ENCODE data around the gene SSH3. TPM values are rescaled to one million over a fixed set of nuclear protein-coding genes. Genes with fewer than 3 reads are reported as not detected.

The SSH3 gene
- total RNA-seq, 1 donor = 25.0 TPM

GRCh38 chr11:67301951-67302516, 1.3 kb upstream of the SSH3 start:
- no peak for TF ChIP-seq CTCF (IDR thresholded peaks at IDR 0.05; ENCODE audit: extremely low read depth, low read depth, low read length)
- H3K79me2 ChIP-seq (ENCODE audit: insufficient read depth, low read length) = peaks cover 14% of the 10 kb centered on the region
- peaks cover 19% of the 10 kb centered on the region for H4K20me1 ChIP-seq (ENCODE audit: insufficient read depth, low read length)
- DNase-seq (ENCODE audit: insufficient read length, low spot score, missing footprints) = peak; percentile 88
- H3K4me2 ChIP-seq (ENCODE audit: insufficient read depth, low read length) = no peak overlapping the region
- H3K4me1 ChIP-seq (ENCODE audit: insufficient read depth, low read length) = peaks cover 16% of the 10 kb centered on the region
- H3K27me3 ChIP-seq (ENCODE audit: insufficient read depth, low read length) = no peaks in the 10 kb centered on the region
- no peak overlapping the region for H3K27ac ChIP-seq (ENCODE audit: low read depth, low read length)
- H3K9me3 ChIP-seq (ENCODE audit: low read depth, low read length) = no peaks in the 10 kb centered on the region
- H2AFZ ChIP-seq (ENCODE audit: low read length) = no peak overlapping the region
- no peak overlapping the region for H3K4me3 ChIP-seq (ENCODE audit: insufficient read depth, low read length)
- H3K36me3 ChIP-seq (ENCODE audit: insufficient read depth, low read length) = peaks cover 35% of the 10 kb centered on the region

- Histone ChIP-seq H2AFZ (ENCODE audit: low read length) (no peak overlapping the region), H3K79me2 (ENCODE audit: insufficient read depth, low read length) (peaks cover 13% of the 10 kb centered on the region), H3K4me2 (ENCODE audit: insufficient read depth, low read length) (peak overlapping the region; percentile 85), H3K9me3 (ENCODE audit: low read depth, low read length) (no peaks in the 10 kb centered on the region), H4K20me1 (ENCODE audit: insufficient read depth, low read length) (peaks cover 19% of the 10 kb centered on the region), H3K27ac (ENCODE audit: low read depth, low read length) (no peak overlapping the region), H3K4me1 (ENCODE audit: insufficient read depth, low read length) (peaks cover 16% of the 10 kb centered on the region), H3K4me3 (ENCODE audit: insufficient read depth, low read length) (peak overlapping the region; percentile 86), H3K36me3 (ENCODE audit: insufficient read depth, low read length) (peaks cover 33% of the 10 kb centered on the region), H3K27me3 (ENCODE audit: insufficient read depth, low read length) (no peaks in the 10 kb centered on the region)
- TF ChIP-seq CTCF (IDR thresholded peaks at IDR 0.05; ENCODE audit: extremely low read depth, low read depth, low read length) = no peak
- peak; percentile 58 for DNase-seq (ENCODE audit: insufficient read length, low spot score, missing footprints)
Observed at GRCh38 chr11:67302571-67303131, 679 bp upstream of the SSH3 start.

- peaks cover 2% of the 10 kb centered on the region for H3K79me2 ChIP-seq (ENCODE audit: insufficient read depth, low read length)
- H3K4me3 ChIP-seq (ENCODE audit: insufficient read depth, low read length) = peak overlapping the region; percentile 86
- H3K9me3 ChIP-seq (ENCODE audit: low read depth, low read length) = no peaks in the 10 kb centered on the region
- DNase-seq (ENCODE audit: insufficient read length, low spot score, missing footprints) = peak; percentile 86
- H4K20me1 ChIP-seq (ENCODE audit: insufficient read depth, low read length) = peaks cover 16% of the 10 kb centered on the region
- peaks cover 16% of the 10 kb centered on the region for H3K4me1 ChIP-seq (ENCODE audit: insufficient read depth, low read length)
- peaks cover 25% of the 10 kb centered on the region for H3K36me3 ChIP-seq (ENCODE audit: insufficient read depth, low read length)
- no peaks in the 10 kb centered on the region for H3K27me3 ChIP-seq (ENCODE audit: insufficient read depth, low read length)
- peak overlapping the region; percentile 62 for H2AFZ ChIP-seq (ENCODE audit: low read length)
- peak overlapping the region; percentile 85 for H3K4me2 ChIP-seq (ENCODE audit: insufficient read depth, low read length)
- H3K27ac ChIP-seq (ENCODE audit: low read depth, low read length) = no peak overlapping the region
- TF ChIP-seq CTCF (IDR thresholded peaks at IDR 0.05; ENCODE audit: extremely low read depth, low read depth, low read length) = no peak
Observed at GRCh38 chr11:67303835-67304411, 593 bp downstream of the SSH3 start.

GRCh38 chr11:67304511-67305113, 1.3 kb downstream of the SSH3 start:
- H3K27ac ChIP-seq (ENCODE audit: low read depth, low read length) = no peak overlapping the region
- no peaks in the 10 kb centered on the region for H3K79me2 ChIP-seq (ENCODE audit: insufficient read depth, low read length)
- peaks cover 23% of the 10 kb centered on the region for H3K36me3 ChIP-seq (ENCODE audit: insufficient read depth, low read length)
- H3K9me3 ChIP-seq (ENCODE audit: low read depth, low read length) = no peaks in the 10 kb centered on the region
- peak; percentile 37 for DNase-seq (ENCODE audit: insufficient read length, low spot score, missing footprints)
- peaks cover 16% of the 10 kb centered on the region for H3K4me1 ChIP-seq (ENCODE audit: insufficient read depth, low read length)
- H4K20me1 ChIP-seq (ENCODE audit: insufficient read depth, low read length) = peaks cover 9% of the 10 kb centered on the region
- no peaks in the 10 kb centered on the region for H3K27me3 ChIP-seq (ENCODE audit: insufficient read depth, low read length)
- no peak overlapping the region for H2AFZ ChIP-seq (ENCODE audit: low read length)
- H3K4me3 ChIP-seq (ENCODE audit: insufficient read depth, low read length) = peak overlapping the region; percentile 86
- TF ChIP-seq CTCF (IDR thresholded peaks at IDR 0.05; ENCODE audit: extremely low read depth, low read depth, low read length) = no peak
- peak overlapping the region; percentile 85 for H3K4me2 ChIP-seq (ENCODE audit: insufficient read depth, low read length)
